ENCODE results near the gene CLN3. TPM values are rescaled to one million over a fixed set of nuclear protein-coding genes. Genes with fewer than 3 reads are reported as not detected.
A peak's percentile ranks its signal among the peaks of the same experiment; 100 is the strongest.

Gene CLN3
- total and polyA plus RNA-seq, 2 of the 13 experiments (the other 11 are each of a cell fraction or from before 2014, with no cell fraction given) = 23.4 to 46.8 TPM

GRCh38 chr16:28491230-28491969, 474 bp downstream of the CLN3 start (continued):
- TF ChIP-seq ELF3 (CRISPR knock-in tag; IDR thresholded peaks at IDR 0.05) (0 out of 2 replicates have a peak, but pooled peaks have one; percentile 28), ZBTB37 (CRISPR knock-in tag; IDR thresholded peaks at IDR 0.05) (peak; percentile 64; the same call in 1 of the 2 replicates), ZNF451 (CRISPR knock-in tag; IDR thresholded peaks at IDR 0.05) (peak; percentile 87), ARHGAP35 (CRISPR knock-in tag; IDR thresholded peaks at IDR 0.05; ENCODE audit: borderline replicate concordance) (0 out of 2 replicates have a peak, but pooled peaks have one; percentile 7), KDM4B (CRISPR knock-in tag; IDR thresholded peaks at IDR 0.05) (no peak), THRA (CRISPR knock-in tag; IDR thresholded peaks at IDR 0.05; ENCODE audit: borderline replicate concordance) (no peak), ZNF160 (CRISPR knock-in tag; IDR thresholded peaks at IDR 0.05) (no peak; the same call in 1 of the 2 replicates), CENPT (CRISPR knock-in tag; IDR thresholded peaks at IDR 0.05; ENCODE audit: low read depth) (no peak), ZNF768 (CRISPR knock-in tag; IDR thresholded peaks at IDR 0.05) (peak; percentile 10; the same call in 1 of the 2 replicates), ZNF839 (CRISPR knock-in tag; IDR thresholded peaks at IDR 0.05; ENCODE audit: borderline replicate concordance) (peak; percentile 41), KDM5A (IDR thresholded peaks at IDR 0.05; ENCODE audit: borderline replicate concordance, low read length) (no peak), NFKB2 (CRISPR knock-in tag; IDR thresholded peaks at IDR 0.05; ENCODE audit: borderline replicate concordance) (peak; percentile 61; the same call in 1 of the 2 replicates), ZNF296 (CRISPR knock-in tag; conservative IDR thresholded peaks at IDR 0.05) (peak; percentile 65; the same call in 1 of the 2 replicates), ZNF790 (CRISPR knock-in tag; IDR thresholded peaks at IDR 0.05; ENCODE audit: borderline replicate concordance) (peak; percentile 93; the same call in 1 of the 2 replicates), ZNF747 (CRISPR knock-in tag; IDR thresholded peaks at IDR 0.05; ENCODE audit: borderline replicate concordance) (no peak), SMAD1 (CRISPR knock-in tag; IDR thresholded peaks at IDR 0.05; ENCODE audit: borderline replicate concordance, low read depth) (no peak), U2AF1 (optimal IDR thresholded peaks at IDR 0.05; ENCODE audit: low read depth, low read length) (no peak), ZNF646 (CRISPR knock-in tag; IDR thresholded peaks at IDR 0.05) (peak; percentile 55; the same call in 1 of the 2 replicates), ZNF746 (CRISPR knock-in tag; IDR thresholded peaks at IDR 0.05) (no peak), NFYC (CRISPR knock-in tag; IDR thresholded peaks at IDR 0.05) (no peak)

Data from HepG2 (cell line).